HFF-Myc (cell line): ENCODE results near the gene AKAP8L.
"Not testable (repeated sequence)": the region's sequence is repeated elsewhere in the genome, so short reads cannot be mapped to it uniquely, and the experiment has no call there.

Experiments
- DNase-seq: peaks from one replicate; pipeline ENCODE4 v3.0.0-alpha.2; 2011; ENCODE audit warnings: low read depth; ENCODE audit errors: extremely low read depth
- H3K4me3 ChIP-seq: replicated peaks from 2 replicates; pipeline ENCODE4 v1.5.1; 2011; ENCODE audit warnings: low read depth, mild to moderate bottlenecking, control low read depth, low read length
- CTCF ChIP-seq: IDR thresholded peaks from 2 replicates; pipeline ENCODE4 v1.5.1; 2012; ENCODE audit warnings: mild to moderate bottlenecking, low read depth, low read length, control low read depth; ENCODE audit errors: missing control alignments

The AKAP8L gene

GRCh38 chr19:15368051-15368632 lies 50.6 kb downstream of the AKAP8L start:
- DNase-seq = no peak
- no peak overlapping the region for H3K4me3 ChIP-seq
- no peak for TF ChIP-seq CTCF

DNA sequence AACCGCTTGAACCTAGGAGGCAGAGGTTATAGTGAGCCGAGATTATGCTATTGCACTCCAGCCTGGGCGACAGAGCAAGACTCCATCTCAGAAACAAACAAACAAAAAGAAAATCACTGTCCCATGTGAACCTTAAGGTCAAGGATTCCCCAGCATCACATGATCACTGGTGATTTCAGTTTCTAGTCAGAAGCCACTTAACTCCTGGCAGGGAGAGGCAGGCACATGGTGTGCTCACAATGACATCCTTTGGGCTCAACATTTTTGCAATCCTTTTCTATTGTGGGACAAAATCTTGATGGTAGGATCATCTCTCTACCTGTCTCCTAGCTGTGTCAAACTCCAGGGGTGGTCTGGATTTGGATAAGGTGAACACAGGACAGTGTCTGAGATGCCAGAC lies 51.3 kb downstream of the AKAP8L start:
- no peak for DNase-seq
- H3K4me3 ChIP-seq = no peak overlapping the region
- no peak for TF ChIP-seq CTCF

- H3K4me3 ChIP-seq = no peak overlapping the region
- TF ChIP-seq CTCF = no peak
- DNase-seq = no peak
These were observed 53.5 kb downstream of the AKAP8L start for GRCh38 chr19:15365264-15365663.

DNA sequence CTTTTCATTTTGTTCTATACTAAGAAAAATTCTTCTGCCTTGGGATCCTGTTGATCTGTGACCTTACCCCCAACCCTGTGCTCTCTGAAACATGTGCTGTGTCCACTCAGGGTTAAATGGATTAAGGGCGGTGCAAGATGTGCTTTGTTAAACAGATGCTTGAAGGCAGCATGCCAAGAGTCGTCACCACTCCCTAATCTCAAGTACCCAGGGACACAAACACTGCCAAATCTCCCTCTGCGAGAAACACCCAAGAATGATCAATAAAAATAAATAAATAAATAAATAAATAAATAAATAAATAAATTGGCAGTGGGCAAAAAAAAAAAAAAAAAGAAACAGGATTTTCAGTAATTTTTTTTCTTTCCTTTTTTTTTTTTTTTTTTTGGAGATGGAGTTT lies 55.0 kb downstream of the AKAP8L start:
- H3K4me3 ChIP-seq, DNase-seq: not testable (repeated sequence)

DNA sequence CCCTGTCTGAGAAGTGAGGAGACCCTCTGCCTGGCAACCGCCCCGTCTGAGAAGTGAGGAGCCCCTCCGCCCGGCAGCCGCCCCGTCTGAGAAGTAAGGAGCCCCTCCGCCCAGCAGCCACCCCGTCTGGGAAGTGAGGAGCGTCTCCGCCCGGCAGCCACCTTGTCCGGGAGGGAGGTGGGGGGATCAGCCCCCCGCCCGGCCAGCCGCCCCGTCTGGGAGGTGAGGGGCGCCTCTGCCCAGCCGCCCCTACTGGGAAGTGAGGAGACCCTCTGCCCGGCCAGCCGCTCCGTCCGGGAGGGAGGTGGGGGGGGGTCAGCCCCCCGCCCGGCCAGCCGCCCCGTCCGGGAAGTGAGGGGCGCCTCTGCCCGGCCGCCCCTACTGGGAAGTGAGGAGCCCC lies 55.7 kb downstream of the AKAP8L start:
- not testable (repeated sequence) for H3K4me3 ChIP-seq, DNase-seq

- H3K4me3 ChIP-seq, DNase-seq: not testable (repeated sequence)
These were observed 58.8 kb downstream of the AKAP8L start for GRCh38 chr19:15360015-15360414.

DNA sequence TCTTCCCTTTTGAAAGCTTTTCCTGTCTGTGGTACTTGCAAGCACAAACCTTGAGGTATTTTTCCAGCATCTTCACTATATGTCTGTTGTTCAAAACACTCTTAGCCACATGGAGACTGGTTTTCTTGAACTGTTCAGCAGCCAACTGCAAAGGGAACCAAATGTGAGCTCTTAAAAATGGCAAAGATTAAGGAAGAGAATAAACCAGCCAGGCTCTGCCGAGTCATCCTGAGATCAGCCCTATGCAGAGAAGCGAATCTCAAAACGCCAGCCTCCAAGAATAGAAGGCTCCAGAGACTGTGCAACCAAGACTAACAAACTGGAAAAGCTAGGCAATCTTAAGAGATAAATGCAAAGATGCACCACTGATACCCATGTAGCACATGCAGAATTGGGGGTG lies 59.9 kb downstream of the AKAP8L start:
- DNase-seq = no peak
- TF ChIP-seq CTCF = no peak
- no peak overlapping the region for H3K4me3 ChIP-seq

- H3K4me3 ChIP-seq = no peak overlapping the region
- TF ChIP-seq CTCF = no peak
- no peak for DNase-seq
These were observed 60.9 kb downstream of the AKAP8L start for GRCh38 chr19:15357906-15358305.
